Loucy (cell line): ENCODE data around the gene NOS2.
"Not testable (repeated sequence)": the region's sequence is repeated elsewhere in the genome, so short reads cannot be mapped to it uniquely, and the experiment has no call there.

Experiments used
- H2AFZ ChIP-seq: fragments of 200-600 bp; sonication (generic); 2 replicates; pipeline ENCODE4 v1.6.0; 2016; ENCODE audit warnings: antibody characterized with exemption, mild to moderate bottlenecking, low read length, moderate library complexity
- H3F3A ChIP-seq: fragments of 200-600 bp; 2 replicates; pipeline ENCODE4 v1.6.0; 2016; ENCODE audit warnings: antibody characterized with exemption, low read depth, mild to moderate bottlenecking
- H3K27me3 ChIP-seq: fragments of 200-600 bp; sonication (generic); 2 replicates; pipeline ENCODE4 v1.6.1; 2014; ENCODE audit warnings: low read length, mild to moderate bottlenecking; ENCODE audit not compliant: insufficient read depth, poor library complexity, severe bottlenecking
- H3K36me3 ChIP-seq: fragments of 200-600 bp; sonication (generic); 2 replicates; pipeline ENCODE4 v1.6.1; 2016; ENCODE audit warnings: low read length; ENCODE audit not compliant: insufficient read depth
- H3K4me1 ChIP-seq: fragments of 200-600 bp; sonication (generic); 2 replicates; pipeline ENCODE4 v1.5.1; 2014; ENCODE audit warnings: low read length, mild to moderate bottlenecking; ENCODE audit not compliant: insufficient read depth, poor library complexity, severe bottlenecking
- H3K4me2 ChIP-seq: fragments of 200-600 bp; sonication (generic); 2 replicates; pipeline ENCODE4 v1.6.0; 2014; ENCODE audit warnings: antibody characterized with exemption, low read length, low read depth, mild to moderate bottlenecking; ENCODE audit not compliant: poor library complexity, severe bottlenecking
- H3K4me3 ChIP-seq: fragments of 200-600 bp; sonication (generic); 2 replicates; pipeline ENCODE4 v1.5.1; 2014; ENCODE audit warnings: low read length, mild to moderate bottlenecking, mixed read lengths; ENCODE audit not compliant: poor library complexity, severe bottlenecking
- H3K79me2 ChIP-seq: fragments of 200-600 bp; sonication (generic); 2 replicates; pipeline ENCODE4 v1.6.1; 2014; ENCODE audit warnings: low read length; ENCODE audit not compliant: insufficient read depth
- H3K9ac ChIP-seq: fragments of 200-600 bp; sonication (generic); 2 replicates; pipeline ENCODE4 v1.6.0; 2014; ENCODE audit warnings: mild to moderate bottlenecking, low read depth, low read length, moderate library complexity; ENCODE audit not compliant: poor library complexity, severe bottlenecking
- H3K9me2 ChIP-seq: fragments of 200-600 bp; sonication (generic); replicated peaks from 2 replicates; pipeline ENCODE4 v1.6.1; 2016; ENCODE audit warnings: low read depth, low read length, mixed read lengths
- H3K9me3 ChIP-seq: fragments of 200-600 bp; sonication (generic); 2 replicates; pipeline ENCODE4 v1.6.1; 2014; ENCODE audit warnings: mild to moderate bottlenecking, antibody characterized with exemption, low read length, low read depth; ENCODE audit not compliant: insufficient read depth
- H4K20me1 ChIP-seq: fragments of 200-600 bp; sonication (generic); 2 replicates; pipeline ENCODE4 v1.6.0; 2014; ENCODE audit warnings: antibody characterized with exemption, low read length, mild to moderate bottlenecking; ENCODE audit not compliant: insufficient read depth, poor library complexity, severe bottlenecking
- CTCF ChIP-seq: fragments of 200-600 bp; sonication (generic); conservative IDR thresholded peaks from 2 replicates; pipeline ENCODE4 v1.5.1; 2014; ENCODE audit warnings: mild to moderate bottlenecking, antibody characterized with exemption, low read length
- EZH2phosphoT487 ChIP-seq: fragments of 200-600 bp; IDR thresholded peaks from 2 replicates; pipeline ENCODE4 v1.6.1; 2018; ENCODE audit warnings: antibody characterized with exemption, mild to moderate bottlenecking, moderate library complexity, borderline replicate concordance

Gene NOS2

GRCh38 chr17:27733773-27734172 lies 66.6 kb downstream of the NOS2 start:
- Histone ChIP-seq H3K36me3 (no peaks in the 10 kb centered on the region), H3K4me3 (no peak overlapping the region), H2AFZ (no peak overlapping the region), H4K20me1 (no peaks in the 10 kb centered on the region), H3K4me1 (no peaks in the 10 kb centered on the region), H3K9me3 (no peaks in the 10 kb centered on the region), H3K27me3 (no peaks in the 10 kb centered on the region), H3K4me2 (no peak overlapping the region), H3K9ac (no peak overlapping the region), H3K9me2 (no peaks in the 10 kb centered on the region), H3F3A (no peaks in the 10 kb centered on the region), H3K79me2 (no peaks in the 10 kb centered on the region)
- TF ChIP-seq CTCF (no peak), EZH2phosphoT487 (no peak)

- not testable (repeated sequence) for H3K9me3 ChIP-seq, H3K4me3 ChIP-seq, H3K4me1 ChIP-seq, H3K36me3 ChIP-seq, H3K4me2 ChIP-seq, H2AFZ ChIP-seq, H3F3A ChIP-seq, H3K27me3 ChIP-seq, H3K9me2 ChIP-seq, H3K9ac ChIP-seq, H3K79me2 ChIP-seq, H4K20me1 ChIP-seq
Measured at GRCh38 chr17:27732746-27733145, 67.6 kb downstream of the NOS2 start.

GRCh38 chr17:27725982-27726381 lies 74.3 kb downstream of the NOS2 start:
- not testable (repeated sequence) for H3K9me2 ChIP-seq, H3K9ac ChIP-seq, H3K4me3 ChIP-seq, H3K27me3 ChIP-seq, H3F3A ChIP-seq, H3K4me2 ChIP-seq, H3K79me2 ChIP-seq, H2AFZ ChIP-seq, H4K20me1 ChIP-seq, H3K4me1 ChIP-seq, H3K9me3 ChIP-seq, H3K36me3 ChIP-seq

GRCh38 chr17:27721797-27722196 lies 78.5 kb downstream of the NOS2 start:
- no peaks in the 10 kb centered on the region for H3K9me2 ChIP-seq
- H3K4me3 ChIP-seq, result no peak overlapping the region
- no peaks in the 10 kb centered on the region for H4K20me1 ChIP-seq
- TF ChIP-seq CTCF, result no peak
- TF ChIP-seq EZH2phosphoT487, result no peak
- no peaks in the 10 kb centered on the region for H3K4me1 ChIP-seq
- H3K9me3 ChIP-seq, result no peaks in the 10 kb centered on the region; the same call in 1 of the 2 replicates
- H3K27me3 ChIP-seq, result no peaks in the 10 kb centered on the region
- no peaks in the 10 kb centered on the region for H3F3A ChIP-seq
- no peak overlapping the region for H2AFZ ChIP-seq
- H3K79me2 ChIP-seq, result no peaks in the 10 kb centered on the region
- H3K9ac ChIP-seq, result no peak overlapping the region
- no peaks in the 10 kb centered on the region for H3K36me3 ChIP-seq
- no peak overlapping the region for H3K4me2 ChIP-seq
